K562 (cell line): Measurements from ENCODE around the gene CARM1. TPM values are rescaled to one million over a fixed set of nuclear protein-coding genes. Genes with fewer than 3 reads are reported as not detected.

Experiments
- BACH1 ChIP-seq: fragments of 200-800 bp; sonication (Bioruptor generic); IDR thresholded peaks from 2 replicates; pipeline ENCODE4 v1.6.1; 2016; ENCODE audit warnings: missing genetic modification characterization, missing compliant biosample characterization
- CGGBP1 ChIP-seq: fragments of 250-450 bp; sonication (Bioruptor Pico); IDR thresholded peaks from 2 replicates; pipeline ENCODE4 v1.9.0; 2021; ENCODE audit warnings: mild to moderate bottlenecking
- CREB3L1 ChIP-seq: fragments of 450-650 bp; IDR thresholded peaks from 2 replicates; pipeline ENCODE4 v1.6.1; 2014; ENCODE audit warnings: low read depth, mild to moderate bottlenecking, moderate library complexity, borderline replicate concordance
- FOXK2 ChIP-seq, 2 experiments: fragments of 450-650 bp; IDR thresholded peaks in 1 of 2; conservative IDR thresholded peaks in 1 of 2; 2 replicates each; pipeline ENCODE4 v1.6.1; 2016; ENCODE audit warnings: low read depth in 2 of 2, mild to moderate bottlenecking in 1 of 2
- HLTF ChIP-seq: fragments of 450-650 bp; IDR thresholded peaks from 2 replicates; pipeline ENCODE4 v1.6.1; 2016
- HNRNPL ChIP-seq: fragments of 200-400 bp; formaldehyde crosslinking; IDR thresholded peaks from 2 replicates; pipeline ENCODE4 v1.6.1; 2017; ENCODE audit warnings: low read depth, mild to moderate bottlenecking, low read length
- JUN ChIP-seq, 2 experiments: sonication (generic) in 1 of 2; formaldehyde crosslinking in 1 of 2; IDR thresholded peaks; 2 replicates each; pipeline versions ENCODE4 v1.6.1 to v1.8.0; 2012 to 2022; ENCODE audit warnings: borderline replicate concordance in 2 of 2, mild to moderate bottlenecking in 2 of 2, improper control_type of control experiment in 1 of 2, low read depth in 1 of 2, low read length in 1 of 2, missing genetic modification reagents in 1 of 2
- MCM3 ChIP-seq: fragments of 450-650 bp; IDR thresholded peaks from 2 replicates; pipeline ENCODE4 v1.6.1; 2016
- NKRF ChIP-seq: fragments of 450-650 bp; IDR thresholded peaks from 2 replicates; pipeline ENCODE4 v1.6.1; 2016; ENCODE audit warnings: borderline replicate concordance
- NR1H2 ChIP-seq: sonication (generic); formaldehyde crosslinking; IDR thresholded peaks from 2 replicates; pipeline ENCODE4 v1.4.0; 2020; ENCODE audit warnings: mild to moderate bottlenecking, missing genetic modification reagents
- NR2C2 ChIP-seq, 2 experiments: fragments of 200-800 bp in 1 of 2; sonication (Bioruptor generic) in 1 of 2; sonication (generic) in 1 of 2; formaldehyde crosslinking in 1 of 2; IDR thresholded peaks; 2 replicates each; pipeline versions ENCODE4 v1.6.1 to v1.8.0; 2016 to 2022; ENCODE audit warnings: mild to moderate bottlenecking in 1 of 2, missing compliant biosample characterization in 1 of 2, missing genetic modification characterization in 1 of 2, missing genetic modification reagents in 1 of 2
- SIN3B ChIP-seq: fragments of 450-650 bp; IDR thresholded peaks from 2 replicates; pipeline ENCODE4 v1.6.1; 2017; ENCODE audit warnings: low read depth, mild to moderate bottlenecking, moderate library complexity
- SMAD3 ChIP-seq: fragments of 450-650 bp; formaldehyde crosslinking; conservative IDR thresholded peaks from 2 replicates; pipeline ENCODE4 v1.4.0; 2020; ENCODE audit warnings: mild to moderate bottlenecking
- SMARCB1 ChIP-seq: IDR thresholded peaks from 2 replicates; pipeline ENCODE4 v1.6.1; 2011; ENCODE audit warnings: improper control_type of control experiment, low read depth; ENCODE audit not compliant: insufficient read length
- TCF7 ChIP-seq: sonication (generic); IDR thresholded peaks from 2 replicates; pipeline ENCODE4 v1.6.1; 2016; ENCODE audit warnings: antibody characterized with exemption, borderline replicate concordance
- TFAM ChIP-seq: fragments of 250-450 bp; sonication (Bioruptor Pico); conservative IDR thresholded peaks from 2 replicates; pipeline ENCODE4 v1.5.0; 2021; ENCODE audit warnings: mild to moderate bottlenecking, moderate library complexity
- YBX1 ChIP-seq: fragments of 450-650 bp; IDR thresholded peaks from 2 replicates; pipeline ENCODE4 v1.7.1; 2016; ENCODE audit warnings: mild to moderate bottlenecking
- YY1 ChIP-seq, 3 experiments: IDR thresholded peaks; 2 replicates each; pipeline ENCODE4 v1.6.1; 2011; ENCODE audit warnings: low read length in 2 of 3, mild to moderate bottlenecking in 2 of 3, moderate library complexity in 2 of 3, borderline replicate concordance in 1 of 3, control low read depth in 1 of 3, low read depth in 1 of 3; ENCODE audit not compliant: insufficient read depth in 3 of 3, insufficient replicate concordance in 2 of 3, control insufficient read depth in 1 of 3, insufficient read length in 1 of 3; ENCODE audit errors: extremely low read depth in 1 of 3
- ZBTB9 ChIP-seq: fragments of 450-650 bp; formaldehyde crosslinking; IDR thresholded peaks from 2 replicates; pipeline ENCODE4 v1.4.0; 2020; ENCODE audit warnings: mild to moderate bottlenecking, moderate library complexity
- ZNF212 ChIP-seq: fragments of 450-650 bp; formaldehyde crosslinking; IDR thresholded peaks from 2 replicates; pipeline ENCODE4 v1.4.0; 2020; ENCODE audit warnings: mild to moderate bottlenecking
- ZNF586 ChIP-seq: fragments of 450-650 bp; formaldehyde crosslinking; conservative IDR thresholded peaks from 2 replicates; pipeline ENCODE4 v1.4.0; 2020; ENCODE audit warnings: mild to moderate bottlenecking, moderate library complexity
- ZSCAN29 ChIP-seq: fragments of 450-650 bp; IDR thresholded peaks from 2 replicates; pipeline ENCODE4 v1.6.1; 2017
- polyA plus RNA-seq, 8 experiments: library from polyadenylated mRNA; depleted of rRNA in 4 of 8; stranded (reverse) in 5 of 8; unstranded in 3 of 8; fragments of >200 nt; fragmentation: Nextera tagmentation in 2 of 8; fragmentation: Illumina TruSeq in 1 of 8; extraction: Ambion mirVana in 2 of 8; extraction: Trizol in 1 of 8; gene quantifications; 2 replicates each; pipeline versions ENCODE4 v1.2.1 to v1.2.3, GENCODE V29; 2011 to 2014; ENCODE audit warnings: inconsistent platforms in 1 of 8, missing spikeins in 1 of 8
- total RNA-seq, 7 experiments: library from RNA; depleted of rRNA in 6 of 7; stranded (reverse); fragments of >200 nt in 6 of 7; fragmentation: Illumina TruSeq in 2 of 7; extraction: Trizol in 2 of 7; gene quantifications; 2 replicates each; pipeline versions ENCODE4 v1.2.1 to v1.2.3, GENCODE V29; 2011 to 2021; ENCODE audit warnings: low replicate concordance in 1 of 7

The CARM1 gene
- total and polyA plus RNA-seq, 9 of the 15 experiments (the other 6 are each of a cell fraction or from before 2014, with no cell fraction given), result 0.36 to 86.0 (median 29.7) TPM

- TF ChIP-seq ZBTB9 (CRISPR knock-in tag), result no peak
- TF ChIP-seq HNRNPL, result no peak
- TF ChIP-seq NR2C2 (CRISPR knock-in tag; IDR thresholded peaks at IDR 0.05), result peak; percentile 59; the same call in 1 of the 2 replicates
- TF ChIP-seq NR2C2 (tag; IDR thresholded peaks at IDR 0.05), result peak; percentile 80
- TF ChIP-seq YBX1, result no peak
- no peak; the same call in 1 of the 2 replicates for TF ChIP-seq SIN3B
- no peak for TF ChIP-seq SMAD3
- no peak for TF ChIP-seq SMARCB1
- peak; percentile 97 for TF ChIP-seq CGGBP1 (CRISPR knock-in tag)
- peak in 2 of 3 experiments; percentile 60 to 78 for TF ChIP-seq YY1 (IDR thresholded peaks at IDR 0.05; ENCODE audit: borderline replicate concordance in 1 of 3, control insufficient read depth in 1 of 3, extremely low read depth in 1 of 3, insufficient read depth in 3 of 3, insufficient read length in 1 of 3, insufficient replicate concordance in 2 of 3, low read depth in 1 of 3, low read length in 2 of 3)
- peak; percentile 86; the same call in 1 of the 2 replicates for TF ChIP-seq BACH1 (tag)
- TF ChIP-seq FOXK2 (conservative IDR thresholded peaks at IDR 0.05 in 1 of 2, IDR thresholded peaks at IDR 0.05 in 1 of 2; ENCODE audit: low read depth in 2 of 2), result no peak
- no peak for TF ChIP-seq MCM3
- TF ChIP-seq ZNF586 (CRISPR knock-in tag), result no peak
- TF ChIP-seq TCF7, result peak; percentile 79; the same call in 1 of the 2 replicates
- TF ChIP-seq JUN (IDR thresholded peaks at IDR 0.05; ENCODE audit: borderline replicate concordance, low read depth, low read length), result peak; percentile 14; the same call in 1 of the 2 replicates
- TF ChIP-seq JUN (CRISPR knock-in tag; IDR thresholded peaks at IDR 0.05; ENCODE audit: borderline replicate concordance), result no peak
- TF ChIP-seq ZNF212, result no peak
- no peak; the same call in 1 of the 2 replicates for TF ChIP-seq NKRF
- TF ChIP-seq CREB3L1, result peak; percentile 89; the same call in 1 of the 2 replicates
- TF ChIP-seq TFAM, result no peak
- TF ChIP-seq ZSCAN29, result no peak
- 0 out of 2 replicates have a peak, but pooled peaks have one; percentile 30 for TF ChIP-seq NR1H2 (CRISPR knock-in tag)
- no peak for TF ChIP-seq HLTF
Measured at GRCh38 chr19:10960314-10961072, 89.1 kb downstream of the CARM1 start, which contains the start of gene SMARCA4 (continued).
